GM18951 (cell line): ENCODE results near the gene PRDX1.

Experiments used
- POLR2A ChIP-seq: IDR thresholded peaks from 4 replicates; pipeline ENCODE4 v1.6.1; 2011; ENCODE audit warnings: mild to moderate bottlenecking; ENCODE audit not compliant: insufficient read length, insufficient read depth; ENCODE audit errors: extremely low read depth
- in situ Hi-C: fragments of 300-500 bp; cut with MboI; formaldehyde crosslinking; loops from one replicate; pipeline ENCODE4 v1.12.0; 2022; ENCODE audit warnings: low sequenced_read_pairs, mixed read lengths, inconsistent platforms; ENCODE audit not compliant: unreplicated experiment

Gene PRDX1

GRCh38 chr1:45507195-45507594, 14.5 kb downstream of the PRDX1 start:
- TF ChIP-seq POLR2A: peak; percentile 21
- in situ Hi-C loops: loop anchor here (5.0 kb wide), 1 partner anchor 65 kb away; no protein-coding TSS in a partner anchor

GRCh38 chr1:45503462-45504360, 18.0 kb downstream of the PRDX1 start:
- no peak for TF ChIP-seq POLR2A
- in situ Hi-C loops: no loop called here

- no peak for TF ChIP-seq POLR2A
- in situ Hi-C loops: no loop called here
These were observed 20.2 kb downstream of the PRDX1 start for GRCh38 chr1:45501505-45501859.

- in situ Hi-C loops: loop anchor here (10.0 to 25.0 kb wide), 2 partner anchors 485 to 687 kb away; partner anchors contain the start of genes BTBD19, DYNLT4, HECTD3 and PLK3
- no peak for TF ChIP-seq POLR2A
These were observed 22.3 kb downstream of the PRDX1 start for GRCh38 chr1:45499415-45499769.

GRCh38 chr1:45498279-45498678, 23.4 kb downstream of the PRDX1 start:
- TF ChIP-seq POLR2A: no peak
- in situ Hi-C loops: loop anchor here (10.0 to 25.0 kb wide), 2 partner anchors 483 to 686 kb away; partner anchors contain the start of genes BTBD19, DYNLT4, HECTD3 and PLK3

GRCh38 chr1:45493116-45493697, 28.5 kb downstream of the PRDX1 start:
- no peak for TF ChIP-seq POLR2A
- in situ Hi-C loops: loop anchor here (5.0 to 25.0 kb wide), 3 partner anchors 136 to 681 kb away; partner anchors contain the start of genes BTBD19, DYNLT4, HECTD3 and PLK3

- no peak for TF ChIP-seq POLR2A
- in situ Hi-C loops: loop anchor here (5.0 to 25.0 kb wide), 3 partner anchors 135 to 680 kb away; partner anchors contain the start of genes BTBD19, DYNLT4, HECTD3 and PLK3
These were observed 29.0 kb downstream of the PRDX1 start for GRCh38 chr1:45492691-45493090.

- in situ Hi-C loops: loop anchor here (5.0 to 25.0 kb wide), 3 partner anchors 134 to 679 kb away; partner anchors contain the start of genes BTBD19, DYNLT4, HECTD3 and PLK3
- no peak for TF ChIP-seq POLR2A
These were observed 30.0 kb downstream of the PRDX1 start for GRCh38 chr1:45491487-45492260.

- in situ Hi-C loops: loop anchor here (5.0 to 25.0 kb wide), 3 partner anchors 134 to 679 kb away; partner anchors contain the start of genes BTBD19, DYNLT4, HECTD3 and PLK3
- peak; percentile 74 for TF ChIP-seq POLR2A
These were observed 30.8 kb downstream of the PRDX1 start, which contains the start of gene TESK2 for GRCh38 chr1:45490626-45491486. TSS of gene TESK2 (minus strand) at chr1:45491163. CDS start at chr1:45457785, 33,378 bp downstream.

- in situ Hi-C loops: loop anchor here (5.0 to 25.0 kb wide), 3 partner anchors 133 to 678 kb away; partner anchors contain the start of genes BTBD19, DYNLT4, HECTD3 and PLK3
These were observed 31.5 kb downstream of the PRDX1 start for GRCh38 chr1:45490121-45490625.

GRCh38 chr1:45489379-45489778, 32.3 kb downstream of the PRDX1 start:
- in situ Hi-C loops: loop anchor here (25.0 kb wide), 1 partner anchor 677 kb away; the partner anchor contains the start of genes BTBD19, DYNLT4 and PLK3

More at GRCh38 chr1:45490121-45490625, 31.5 kb downstream of the PRDX1 start:
- TF ChIP-seq POLR2A: no peak
